ENCODE measurements around the gene GNG2.

Gene GNG2

GRCh38 chr14:52015411-52016030 is 155.1 kb downstream of the GNG2 start:
- H3K4me3 ChIP-seq (ENCODE audit: low read depth, low read length) = no peak overlapping the region
- DNase-seq (ENCODE audit: low read depth) = no peak
- TF ChIP-seq CTCF (IDR thresholded peaks at IDR 0.05; ENCODE audit: control insufficient read depth, extremely low read depth, insufficient read depth) = peak; percentile 62

- TF ChIP-seq CTCF (IDR thresholded peaks at IDR 0.05; ENCODE audit: control insufficient read depth, extremely low read depth, insufficient read depth) = no peak
- H3K4me3 ChIP-seq (ENCODE audit: low read depth, low read length) = no peak overlapping the region
- no peak for DNase-seq (ENCODE audit: low read depth)
Measured at GRCh38 chr14:52018252-52018651, 157.8 kb downstream of the GNG2 start.

- no peak for DNase-seq (ENCODE audit: low read depth)
- no peak for TF ChIP-seq CTCF (IDR thresholded peaks at IDR 0.05; ENCODE audit: control insufficient read depth, extremely low read depth, insufficient read depth)
- H3K4me3 ChIP-seq (ENCODE audit: low read depth, low read length) = no peak overlapping the region
Measured at GRCh38 chr14:52018970-52019369, 158.6 kb downstream of the GNG2 start.

Measured in LNCaP clone FGC (cell line).